HEK293 (cell line): ENCODE results near the gene SLC29A3.

ENCODE experiments used
- CTCF ChIA-PET: fragments of 350-600 bp; formaldehyde crosslinking; extraction: SDS; loops from one replicate; lab custom pipeline; 2021; ENCODE audit warnings: antibody characterized with exemption; lab: Yijun Ruan, JAX
- POLR2A ChIA-PET: fragments of 300-600 bp; formaldehyde crosslinking; extraction: SDS; loops from one replicate; lab custom pipeline; 2020; ENCODE audit warnings: antibody characterized with exemption, inconsistent platforms; lab: Yijun Ruan, JAX
- H3K27ac ChIP-seq: fragments of 200-500 bp; sonication (Bioruptor generic); 2 replicates; pipeline ENCODE4 v1.5.1; 2014; ENCODE audit warnings: low read depth, low read length, control low read depth, inconsistent platforms; ENCODE audit errors: extremely low read depth
- H3K36me3 ChIP-seq, 2 experiments: fragments of 200-500 bp in 1 of 2; sonication (Bioruptor generic) in 1 of 2; 1 replicate in 1 of 2; 2 replicates in 1 of 2; pipeline ENCODE4 v1.5.1; 2014 to 2017; ENCODE audit warnings: inconsistent platforms in 2 of 2, low read length in 2 of 2; ENCODE audit not compliant: control insufficient read depth in 2 of 2, insufficient read depth in 1 of 2
- H3K4me1 ChIP-seq: fragments of 200-500 bp; sonication (Bioruptor generic); 2 replicates; pipeline ENCODE4 v1.5.1; 2014; ENCODE audit warnings: mild to moderate bottlenecking, low read length, inconsistent platforms; ENCODE audit not compliant: control insufficient read depth, insufficient read depth
- H3K4me3 ChIP-seq: 2 replicates; pipeline ENCODE4 v1.5.1; 2011; ENCODE audit warnings: low read depth, mild to moderate bottlenecking, control low read depth, low read length, moderate library complexity
- H3K9me3 ChIP-seq: fragments of 200-500 bp; sonication (Bioruptor generic); 2 replicates; pipeline ENCODE4 v1.5.1; 2014; ENCODE audit warnings: low read depth, low read length, inconsistent platforms; ENCODE audit not compliant: control insufficient read depth, insufficient read depth
- BCL11B ChIP-seq: fragments of 450-650 bp; formaldehyde crosslinking; IDR thresholded peaks from 2 replicates; pipeline ENCODE4 v1.5.1; 2016; ENCODE audit warnings: low read depth, missing biosample characterization, missing genetic modification characterization
- KLF10 ChIP-seq: fragments of 450-650 bp; IDR thresholded peaks from 2 replicates; pipeline ENCODE4 v1.5.1; 2018; ENCODE audit warnings: missing biosample characterization, mild to moderate bottlenecking, missing genetic modification characterization
- YY2 ChIP-seq: fragments of 450-650 bp; formaldehyde crosslinking; IDR thresholded peaks from 2 replicates; pipeline ENCODE4 v1.5.1; 2016; ENCODE audit warnings: missing biosample characterization, missing genetic modification characterization
- ZNF112 ChIP-seq: fragments of 450-650 bp; formaldehyde crosslinking; IDR thresholded peaks from 2 replicates; pipeline ENCODE4 v1.5.0; 2017; ENCODE audit warnings: missing biosample characterization, missing genetic modification characterization
- ZNF140 ChIP-seq: fragments of 450-650 bp; formaldehyde crosslinking; IDR thresholded peaks from 2 replicates; pipeline ENCODE4 v1.5.1; 2016; ENCODE audit warnings: missing biosample characterization, missing genetic modification characterization
- ZNF335 ChIP-seq: fragments of 450-650 bp; formaldehyde crosslinking; conservative IDR thresholded peaks from 2 replicates; pipeline ENCODE4 v1.5.1; 2016; ENCODE audit warnings: missing biosample characterization, missing genetic modification characterization
- ZNF391 ChIP-seq: fragments of 450-650 bp; formaldehyde crosslinking; IDR thresholded peaks from 2 replicates; pipeline ENCODE4 v1.5.1; 2016; ENCODE audit warnings: low read depth, missing biosample characterization, missing genetic modification characterization, borderline replicate concordance
- ZNF423 ChIP-seq: fragments of 450-650 bp; formaldehyde crosslinking; IDR thresholded peaks from 2 replicates; pipeline ENCODE4 v1.5.1; 2016; ENCODE audit warnings: missing biosample characterization, missing genetic modification characterization
- ZNF707 ChIP-seq: fragments of 450-650 bp; formaldehyde crosslinking; IDR thresholded peaks from 2 replicates; pipeline ENCODE4 v1.5.1; 2016; ENCODE audit warnings: missing biosample characterization, missing genetic modification characterization
- TF ChIP-seq, protein P1 (sequence below): fragments of 450-650 bp; formaldehyde crosslinking; IDR thresholded peaks from 2 replicates; pipeline ENCODE4 v1.5.1; 2016; ENCODE audit warnings: missing biosample characterization, missing genetic modification characterization
- TF ChIP-seq, protein P2 (sequence below): fragments of 450-650 bp; formaldehyde crosslinking; IDR thresholded peaks from 2 replicates; pipeline ENCODE4 v1.5.1; 2016; ENCODE audit warnings: missing biosample characterization, missing genetic modification characterization
- TF ChIP-seq, protein P3 (sequence below): fragments of 450-650 bp; formaldehyde crosslinking; IDR thresholded peaks from 2 replicates; pipeline ENCODE4 v1.5.1; 2016; ENCODE audit warnings: missing biosample characterization, missing genetic modification characterization
- TF ChIP-seq, protein P4 (sequence below): fragments of 450-650 bp; formaldehyde crosslinking; IDR thresholded peaks from 2 replicates; pipeline ENCODE4 v1.5.1; 2016; ENCODE audit warnings: missing biosample characterization, missing genetic modification characterization

Gene SLC29A3

DNA sequence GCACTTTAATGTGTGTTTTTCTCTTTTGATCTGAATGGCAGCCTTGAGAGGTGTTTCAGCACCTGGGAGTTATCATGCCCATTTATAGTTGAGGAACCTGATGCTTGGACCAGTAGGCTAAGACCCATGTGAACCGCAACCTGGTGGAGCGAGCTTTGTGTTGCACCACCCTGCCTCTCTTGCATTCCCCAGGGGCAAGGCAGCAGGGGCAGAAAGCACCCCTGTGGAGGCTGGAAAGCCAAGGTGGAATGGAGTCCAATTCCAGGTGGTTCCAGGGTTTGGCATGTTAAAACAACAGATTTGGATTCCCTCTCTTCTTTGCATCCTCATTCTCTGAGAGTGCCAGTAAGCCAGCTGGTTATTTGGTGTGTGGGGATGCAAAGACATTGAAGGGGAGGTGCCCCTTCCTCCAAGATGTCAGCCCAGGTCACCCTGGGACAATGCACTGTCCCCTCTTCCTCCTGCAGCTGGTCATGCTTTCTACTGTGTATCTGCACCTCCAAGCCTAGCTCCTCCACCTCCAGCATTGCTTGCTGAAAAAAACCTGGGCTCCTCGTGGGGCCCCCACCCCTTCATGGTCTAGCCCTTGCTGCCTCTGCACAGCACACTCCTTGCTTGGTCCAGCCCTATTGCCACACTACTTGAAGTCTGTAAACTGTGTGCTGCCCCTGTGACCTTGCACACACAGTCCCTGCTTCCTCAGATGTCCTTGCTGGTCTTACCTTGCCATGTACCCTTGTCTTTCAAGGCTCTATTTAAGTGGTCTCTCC lies 72.0 kb downstream of the SLC29A3 start:
- H3K36me3 ChIP-seq, result no peaks in the 10 kb centered on the region
- H3K4me3 ChIP-seq, result no peak overlapping the region
- ChIA-PET CTCF (interaction anchor here (0.6 to 0.7 kb wide), 2 partner anchors 52 to 179 kb away, joined by 3 to 4 read pairs; no protein-coding TSS in a partner anchor), POLR2A (no interaction called here)
- no peaks in the 10 kb centered on the region for H3K9me3 ChIP-seq
- H3K4me1 ChIP-seq, result no peaks in the 10 kb centered on the region
- no peak for TF ChIP-seq BCL11B (tag by site-specific recombination)
- TF ChIP-seq, protein P1, sequence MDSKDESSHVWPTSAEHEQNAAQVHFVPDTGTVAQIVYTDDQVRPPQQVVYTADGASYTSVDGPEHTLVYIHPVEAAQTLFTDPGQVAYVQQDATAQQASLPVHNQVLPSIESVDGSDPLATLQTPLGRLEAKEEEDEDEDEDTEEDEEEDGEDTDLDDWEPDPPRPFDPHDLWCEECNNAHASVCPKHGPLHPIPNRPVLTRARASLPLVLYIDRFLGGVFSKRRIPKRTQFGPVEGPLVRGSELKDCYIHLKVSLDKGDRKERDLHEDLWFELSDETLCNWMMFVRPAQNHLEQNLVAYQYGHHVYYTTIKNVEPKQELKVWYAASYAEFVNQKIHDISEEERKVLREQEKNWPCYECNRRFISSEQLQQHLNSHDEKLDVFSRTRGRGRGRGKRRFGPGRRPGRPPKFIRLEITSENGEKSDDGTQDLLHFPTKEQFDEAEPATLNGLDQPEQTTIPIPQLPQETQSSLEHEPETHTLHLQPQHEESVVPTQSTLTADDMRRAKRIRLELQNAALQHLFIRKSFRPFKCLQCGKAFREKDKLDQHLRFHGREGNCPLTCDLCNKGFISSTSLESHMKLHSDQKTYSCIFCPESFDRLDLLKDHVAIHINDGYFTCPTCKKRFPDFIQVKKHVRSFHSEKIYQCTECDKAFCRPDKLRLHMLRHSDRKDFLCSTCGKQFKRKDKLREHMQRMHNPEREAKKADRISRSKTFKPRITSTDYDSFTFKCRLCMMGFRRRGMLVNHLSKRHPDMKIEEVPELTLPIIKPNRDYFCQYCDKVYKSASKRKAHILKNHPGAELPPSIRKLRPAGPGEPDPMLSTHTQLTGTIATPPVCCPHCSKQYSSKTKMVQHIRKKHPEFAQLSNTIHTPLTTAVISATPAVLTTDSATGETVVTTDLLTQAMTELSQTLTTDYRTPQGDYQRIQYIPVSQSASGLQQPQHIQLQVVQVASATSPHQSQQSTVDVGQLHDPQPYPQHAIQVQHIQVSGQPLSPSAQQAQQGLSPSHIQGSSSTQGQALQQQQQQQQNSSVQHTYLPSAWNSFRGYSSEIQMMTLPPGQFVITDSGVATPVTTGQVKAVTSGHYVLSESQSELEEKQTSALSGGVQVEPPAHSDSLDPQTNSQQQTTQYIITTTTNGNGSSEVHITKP (tag by site-specific recombination), result peak; percentile 56
- no peak overlapping the region for H3K27ac ChIP-seq

DNA sequence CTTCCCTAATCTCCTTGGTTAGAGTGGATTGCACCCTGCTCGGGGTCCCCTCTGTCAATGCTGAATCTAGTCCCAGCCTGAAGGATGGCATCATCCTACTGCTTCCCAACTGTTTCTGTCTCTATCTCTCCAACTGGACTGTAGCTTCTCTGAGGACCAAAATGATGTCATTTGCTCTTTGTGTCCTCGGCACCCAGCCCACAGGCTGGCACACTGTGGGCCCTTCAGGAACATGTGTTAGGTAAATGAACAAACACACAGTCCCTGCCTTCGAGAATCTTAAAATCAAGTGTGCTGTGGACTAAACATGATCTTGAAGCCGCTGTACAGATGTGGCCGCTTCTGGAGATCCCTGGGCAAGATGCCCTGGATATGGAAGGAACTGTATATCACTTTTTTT lies 72.6 kb downstream of the SLC29A3 start:
- Histone ChIP-seq H3K27ac (no peak overlapping the region), H3K4me3 (no peak overlapping the region), H3K9me3 (no peaks in the 10 kb centered on the region), H3K36me3 (no peaks in the 10 kb centered on the region)
- ChIA-PET CTCF (interaction anchor here (0.7 to 1.2 kb wide), 2 partner anchors 7 to 179 kb away, joined by 3 to 4 read pairs; no protein-coding TSS in a partner anchor), POLR2A (no interaction called here)
- TF ChIP-seq ZNF140 (tag by site-specific recombination), result no peak
- TF ChIP-seq, protein P2, sequence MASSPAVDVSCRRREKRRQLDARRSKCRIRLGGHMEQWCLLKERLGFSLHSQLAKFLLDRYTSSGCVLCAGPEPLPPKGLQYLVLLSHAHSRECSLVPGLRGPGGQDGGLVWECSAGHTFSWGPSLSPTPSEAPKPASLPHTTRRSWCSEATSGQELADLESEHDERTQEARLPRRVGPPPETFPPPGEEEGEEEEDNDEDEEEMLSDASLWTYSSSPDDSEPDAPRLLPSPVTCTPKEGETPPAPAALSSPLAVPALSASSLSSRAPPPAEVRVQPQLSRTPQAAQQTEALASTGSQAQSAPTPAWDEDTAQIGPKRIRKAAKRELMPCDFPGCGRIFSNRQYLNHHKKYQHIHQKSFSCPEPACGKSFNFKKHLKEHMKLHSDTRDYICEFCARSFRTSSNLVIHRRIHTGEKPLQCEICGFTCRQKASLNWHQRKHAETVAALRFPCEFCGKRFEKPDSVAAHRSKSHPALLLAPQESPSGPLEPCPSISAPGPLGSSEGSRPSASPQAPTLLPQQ (tag by site-specific recombination), result peak; percentile 25; the same call in 1 of the 2 replicates
- TF ChIP-seq, all 188 proteins: peak for 1
- no peaks in the 10 kb centered on the region for H3K4me1 ChIP-seq

DNA sequence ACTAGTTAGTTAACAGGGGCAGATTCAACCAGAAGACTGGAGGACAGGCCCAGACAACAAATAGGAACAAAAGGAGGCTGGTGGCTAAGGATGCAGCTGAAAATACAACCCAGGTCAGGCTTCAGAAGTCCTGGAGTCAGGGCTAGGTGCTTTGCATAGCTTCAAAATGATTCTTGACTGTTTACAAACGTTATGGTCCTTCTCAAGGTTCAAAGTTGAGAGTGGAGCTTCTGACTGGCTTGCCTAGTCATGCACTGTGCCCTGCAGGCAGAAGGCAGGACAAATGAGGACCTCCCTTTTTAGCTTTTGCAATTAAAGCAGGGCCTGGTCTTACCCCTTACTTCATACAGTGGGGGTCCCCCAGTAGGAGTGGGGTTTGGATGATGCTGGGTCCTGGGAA lies 73.2 kb downstream of the SLC29A3 start:
- no peaks in the 10 kb centered on the region for H3K36me3 ChIP-seq

DNA sequence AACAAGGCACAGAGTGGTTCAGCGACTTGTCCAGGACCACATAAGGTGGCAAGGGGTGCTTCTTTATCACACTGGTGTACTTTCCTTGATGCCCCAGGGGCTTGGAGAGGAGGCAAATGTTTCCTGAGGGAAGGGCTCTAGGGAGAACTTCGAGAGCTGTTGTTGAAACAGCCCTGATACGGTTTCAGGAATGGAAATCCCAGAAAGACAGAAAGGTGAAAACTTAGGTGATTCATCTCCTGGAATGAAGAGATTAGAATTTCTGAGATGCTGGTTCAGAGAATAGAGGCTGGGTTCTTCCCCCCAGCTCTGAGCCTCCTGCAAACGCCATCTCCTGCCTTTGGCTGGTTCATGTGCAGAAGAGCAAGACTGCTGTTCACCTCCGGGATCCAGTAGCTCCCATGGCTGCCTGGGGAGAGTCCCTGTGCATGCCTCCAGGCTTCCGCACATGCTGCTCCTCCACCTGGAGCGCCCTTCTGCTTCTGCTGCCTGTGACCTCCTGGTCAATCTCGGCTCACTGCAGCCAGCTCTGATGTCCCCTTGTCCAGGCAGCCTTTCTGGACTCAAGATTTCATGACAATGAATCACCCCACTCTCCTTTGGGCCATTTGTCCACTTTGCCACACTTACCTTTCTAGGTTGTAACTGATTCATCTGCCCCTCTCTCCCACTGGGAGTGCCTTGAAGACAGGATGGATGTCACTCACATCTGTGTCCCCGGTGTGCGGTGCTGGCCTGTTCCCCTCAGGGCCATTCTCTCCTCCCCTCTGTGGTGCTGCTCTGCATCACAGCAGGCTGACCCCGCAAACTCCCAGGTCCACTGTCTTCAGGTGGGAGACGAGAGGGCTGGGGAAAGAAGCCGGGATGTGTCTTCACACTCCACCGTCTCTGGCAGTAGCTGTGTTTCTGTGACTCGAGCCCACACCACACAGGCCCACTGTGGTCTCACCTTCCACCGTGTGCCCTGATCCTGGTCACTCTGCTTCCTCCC lies 74.0 kb downstream of the SLC29A3 start:
- Histone ChIP-seq H3K4me3 (no peak overlapping the region), H3K4me1 (peaks cover 4% of the 10 kb centered on the region; the same call in 1 of the 2 replicates), H3K36me3 (no peaks in the 10 kb centered on the region), H3K9me3 (no peaks in the 10 kb centered on the region), H3K27ac (no peak overlapping the region)
- CTCF ChIA-PET, result interaction anchor here (1.2 to 1.5 kb wide), 2 partner anchors 8 to 14 kb away, joined by 3 to 4 read pairs; no protein-coding TSS in a partner anchor
- POLR2A ChIA-PET, result no interaction called here
- TF ChIP-seq, protein P3, sequence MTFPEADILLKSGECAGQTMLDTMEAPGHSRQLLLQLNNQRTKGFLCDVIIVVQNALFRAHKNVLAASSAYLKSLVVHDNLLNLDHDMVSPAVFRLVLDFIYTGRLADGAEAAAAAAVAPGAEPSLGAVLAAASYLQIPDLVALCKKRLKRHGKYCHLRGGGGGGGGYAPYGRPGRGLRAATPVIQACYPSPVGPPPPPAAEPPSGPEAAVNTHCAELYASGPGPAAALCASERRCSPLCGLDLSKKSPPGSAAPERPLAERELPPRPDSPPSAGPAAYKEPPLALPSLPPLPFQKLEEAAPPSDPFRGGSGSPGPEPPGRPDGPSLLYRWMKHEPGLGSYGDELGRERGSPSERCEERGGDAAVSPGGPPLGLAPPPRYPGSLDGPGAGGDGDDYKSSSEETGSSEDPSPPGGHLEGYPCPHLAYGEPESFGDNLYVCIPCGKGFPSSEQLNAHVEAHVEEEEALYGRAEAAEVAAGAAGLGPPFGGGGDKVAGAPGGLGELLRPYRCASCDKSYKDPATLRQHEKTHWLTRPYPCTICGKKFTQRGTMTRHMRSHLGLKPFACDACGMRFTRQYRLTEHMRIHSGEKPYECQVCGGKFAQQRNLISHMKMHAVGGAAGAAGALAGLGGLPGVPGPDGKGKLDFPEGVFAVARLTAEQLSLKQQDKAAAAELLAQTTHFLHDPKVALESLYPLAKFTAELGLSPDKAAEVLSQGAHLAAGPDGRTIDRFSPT (tag by site-specific recombination), result no peak
- TF ChIP-seq ZNF112 (tag by site-specific recombination) (no peak), ZNF391 (tag by site-specific recombination) (no peak), ZNF335 (no peak), ZNF707 (tag by site-specific recombination) (no peak), ZNF423 (tag by site-specific recombination) (no peak), KLF10 (tag by site-specific recombination) (no peak), YY2 (tag by site-specific recombination) (no peak)
- TF ChIP-seq, protein P4, sequence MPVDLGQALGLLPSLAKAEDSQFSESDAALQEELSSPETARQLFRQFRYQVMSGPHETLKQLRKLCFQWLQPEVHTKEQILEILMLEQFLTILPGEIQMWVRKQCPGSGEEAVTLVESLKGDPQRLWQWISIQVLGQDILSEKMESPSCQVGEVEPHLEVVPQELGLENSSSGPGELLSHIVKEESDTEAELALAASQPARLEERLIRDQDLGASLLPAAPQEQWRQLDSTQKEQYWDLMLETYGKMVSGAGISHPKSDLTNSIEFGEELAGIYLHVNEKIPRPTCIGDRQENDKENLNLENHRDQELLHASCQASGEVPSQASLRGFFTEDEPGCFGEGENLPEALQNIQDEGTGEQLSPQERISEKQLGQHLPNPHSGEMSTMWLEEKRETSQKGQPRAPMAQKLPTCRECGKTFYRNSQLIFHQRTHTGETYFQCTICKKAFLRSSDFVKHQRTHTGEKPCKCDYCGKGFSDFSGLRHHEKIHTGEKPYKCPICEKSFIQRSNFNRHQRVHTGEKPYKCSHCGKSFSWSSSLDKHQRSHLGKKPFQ (tag by site-specific recombination), result no peak

More for the DNA sequence above, 73.2 kb downstream of the SLC29A3 start:
- CTCF ChIA-PET, result interaction anchor here (1.2 kb wide), 1 partner anchor 8 kb away, joined by 3 read pairs; no protein-coding TSS in a partner anchor
- no peak overlapping the region for H3K4me3 ChIP-seq
- no peaks in the 10 kb centered on the region; the same call in 1 of the 2 replicates for H3K4me1 ChIP-seq
- no peak overlapping the region for H3K27ac ChIP-seq
- TF ChIP-seq ZNF112 (tag by site-specific recombination), result no peak
- TF ChIP-seq, all 188 proteins: peak for 0
- no peaks in the 10 kb centered on the region for H3K9me3 ChIP-seq
- POLR2A ChIA-PET, result no interaction called here
